ENCODE data around the gene SLC4A9.

DNA sequence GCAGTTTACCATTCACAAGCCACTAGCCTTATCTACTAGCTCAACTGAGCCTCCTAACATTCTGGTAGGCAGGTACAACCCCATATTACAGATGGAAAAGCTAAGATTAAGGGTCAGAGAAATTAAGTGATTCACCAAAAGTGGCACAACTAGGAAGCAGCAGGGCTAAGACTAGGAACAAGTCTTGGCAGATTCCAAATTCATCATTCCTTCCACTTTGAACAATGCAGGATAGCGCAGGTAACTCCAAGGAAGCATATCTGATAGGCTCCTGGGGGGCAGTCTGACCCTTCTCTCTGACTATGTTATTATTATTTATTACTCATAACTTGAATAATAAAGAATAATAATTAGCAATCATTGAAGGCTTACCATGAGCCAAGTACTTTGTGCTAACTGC is 22.1 kb upstream of the SLC4A9 start:
- TF ChIP-seq, protein P1, sequence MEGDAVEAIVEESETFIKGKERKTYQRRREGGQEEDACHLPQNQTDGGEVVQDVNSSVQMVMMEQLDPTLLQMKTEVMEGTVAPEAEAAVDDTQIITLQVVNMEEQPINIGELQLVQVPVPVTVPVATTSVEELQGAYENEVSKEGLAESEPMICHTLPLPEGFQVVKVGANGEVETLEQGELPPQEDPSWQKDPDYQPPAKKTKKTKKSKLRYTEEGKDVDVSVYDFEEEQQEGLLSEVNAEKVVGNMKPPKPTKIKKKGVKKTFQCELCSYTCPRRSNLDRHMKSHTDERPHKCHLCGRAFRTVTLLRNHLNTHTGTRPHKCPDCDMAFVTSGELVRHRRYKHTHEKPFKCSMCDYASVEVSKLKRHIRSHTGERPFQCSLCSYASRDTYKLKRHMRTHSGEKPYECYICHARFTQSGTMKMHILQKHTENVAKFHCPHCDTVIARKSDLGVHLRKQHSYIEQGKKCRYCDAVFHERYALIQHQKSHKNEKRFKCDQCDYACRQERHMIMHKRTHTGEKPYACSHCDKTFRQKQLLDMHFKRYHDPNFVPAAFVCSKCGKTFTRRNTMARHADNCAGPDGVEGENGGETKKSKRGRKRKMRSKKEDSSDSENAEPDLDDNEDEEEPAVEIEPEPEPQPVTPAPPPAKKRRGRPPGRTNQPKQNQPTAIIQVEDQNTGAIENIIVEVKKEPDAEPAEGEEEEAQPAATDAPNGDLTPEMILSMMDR (IDR thresholded peaks at IDR 0.05), result no peak
- TF ChIP-seq POLR2A (IDR thresholded peaks at IDR 0.05), result no peak
- TF ChIP-seq EP300 (IDR thresholded peaks at IDR 0.05), result no peak
